Central memory CD8-positive, alpha-beta T cell (primary cell): Measurements from ENCODE around the gene INO80.
A peak's percentile ranks its signal among the peaks of the same experiment; 100 is the strongest.
"Not testable (repeated sequence)": the region's sequence is repeated elsewhere in the genome, so short reads cannot be mapped to it uniquely, and the experiment has no call there.

ENCODE experiments used
- ATAC-seq: fragments of 150-1000 bp; cut with Tn5 transposase; replicated peaks from 2 replicates; pipeline ENCODE4 v1.10.0; 2022; ENCODE audit warnings: mild to moderate bottlenecking, moderate FRiP score, moderate number of reproducible peaks; ENCODE audit not compliant: poor library complexity, severe bottlenecking; ENCODE audit errors: extremely low read depth
- DNase-seq, 2 donors: peaks; one replicate each; pipeline ENCODE4 v3.0.0; 2021; ENCODE audit warnings: low spot score in 2 of 2
- H3K27ac Mint-ChIP-seq: one replicate; pipeline ENCODE4 v1.8.0; 2022; ENCODE audit warnings: low read depth, mild to moderate bottlenecking, moderate library complexity, mixed read lengths
- H3K27me3 Mint-ChIP-seq: one replicate; pipeline ENCODE4 v1.8.0; 2022; ENCODE audit warnings: mixed read lengths
- H3K36me3 Mint-ChIP-seq: one replicate; pipeline ENCODE4 v1.8.0; 2022; ENCODE audit warnings: mild to moderate bottlenecking, moderate library complexity, mixed read lengths; ENCODE audit not compliant: insufficient read depth
- H3K4me1 Mint-ChIP-seq: one replicate; pipeline ENCODE4 v1.8.0; 2022; ENCODE audit warnings: mixed read lengths
- H3K4me3 Mint-ChIP-seq: one replicate; pipeline ENCODE4 v1.8.0; 2022; ENCODE audit warnings: mild to moderate bottlenecking, moderate library complexity, mixed read lengths
- H3K9me3 Mint-ChIP-seq: one replicate; pipeline ENCODE4 v1.8.0; 2022; ENCODE audit warnings: mixed read lengths

Gene INO80, protein sequence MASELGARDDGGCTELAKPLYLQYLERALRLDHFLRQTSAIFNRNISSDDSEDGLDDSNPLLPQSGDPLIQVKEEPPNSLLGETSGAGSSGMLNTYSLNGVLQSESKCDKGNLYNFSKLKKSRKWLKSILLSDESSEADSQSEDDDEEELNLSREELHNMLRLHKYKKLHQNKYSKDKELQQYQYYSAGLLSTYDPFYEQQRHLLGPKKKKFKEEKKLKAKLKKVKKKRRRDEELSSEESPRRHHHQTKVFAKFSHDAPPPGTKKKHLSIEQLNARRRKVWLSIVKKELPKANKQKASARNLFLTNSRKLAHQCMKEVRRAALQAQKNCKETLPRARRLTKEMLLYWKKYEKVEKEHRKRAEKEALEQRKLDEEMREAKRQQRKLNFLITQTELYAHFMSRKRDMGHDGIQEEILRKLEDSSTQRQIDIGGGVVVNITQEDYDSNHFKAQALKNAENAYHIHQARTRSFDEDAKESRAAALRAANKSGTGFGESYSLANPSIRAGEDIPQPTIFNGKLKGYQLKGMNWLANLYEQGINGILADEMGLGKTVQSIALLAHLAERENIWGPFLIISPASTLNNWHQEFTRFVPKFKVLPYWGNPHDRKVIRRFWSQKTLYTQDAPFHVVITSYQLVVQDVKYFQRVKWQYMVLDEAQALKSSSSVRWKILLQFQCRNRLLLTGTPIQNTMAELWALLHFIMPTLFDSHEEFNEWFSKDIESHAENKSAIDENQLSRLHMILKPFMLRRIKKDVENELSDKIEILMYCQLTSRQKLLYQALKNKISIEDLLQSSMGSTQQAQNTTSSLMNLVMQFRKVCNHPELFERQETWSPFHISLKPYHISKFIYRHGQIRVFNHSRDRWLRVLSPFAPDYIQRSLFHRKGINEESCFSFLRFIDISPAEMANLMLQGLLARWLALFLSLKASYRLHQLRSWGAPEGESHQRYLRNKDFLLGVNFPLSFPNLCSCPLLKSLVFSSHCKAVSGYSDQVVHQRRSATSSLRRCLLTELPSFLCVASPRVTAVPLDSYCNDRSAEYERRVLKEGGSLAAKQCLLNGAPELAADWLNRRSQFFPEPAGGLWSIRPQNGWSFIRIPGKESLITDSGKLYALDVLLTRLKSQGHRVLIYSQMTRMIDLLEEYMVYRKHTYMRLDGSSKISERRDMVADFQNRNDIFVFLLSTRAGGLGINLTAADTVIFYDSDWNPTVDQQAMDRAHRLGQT (N-terminal part only)

DNA sequence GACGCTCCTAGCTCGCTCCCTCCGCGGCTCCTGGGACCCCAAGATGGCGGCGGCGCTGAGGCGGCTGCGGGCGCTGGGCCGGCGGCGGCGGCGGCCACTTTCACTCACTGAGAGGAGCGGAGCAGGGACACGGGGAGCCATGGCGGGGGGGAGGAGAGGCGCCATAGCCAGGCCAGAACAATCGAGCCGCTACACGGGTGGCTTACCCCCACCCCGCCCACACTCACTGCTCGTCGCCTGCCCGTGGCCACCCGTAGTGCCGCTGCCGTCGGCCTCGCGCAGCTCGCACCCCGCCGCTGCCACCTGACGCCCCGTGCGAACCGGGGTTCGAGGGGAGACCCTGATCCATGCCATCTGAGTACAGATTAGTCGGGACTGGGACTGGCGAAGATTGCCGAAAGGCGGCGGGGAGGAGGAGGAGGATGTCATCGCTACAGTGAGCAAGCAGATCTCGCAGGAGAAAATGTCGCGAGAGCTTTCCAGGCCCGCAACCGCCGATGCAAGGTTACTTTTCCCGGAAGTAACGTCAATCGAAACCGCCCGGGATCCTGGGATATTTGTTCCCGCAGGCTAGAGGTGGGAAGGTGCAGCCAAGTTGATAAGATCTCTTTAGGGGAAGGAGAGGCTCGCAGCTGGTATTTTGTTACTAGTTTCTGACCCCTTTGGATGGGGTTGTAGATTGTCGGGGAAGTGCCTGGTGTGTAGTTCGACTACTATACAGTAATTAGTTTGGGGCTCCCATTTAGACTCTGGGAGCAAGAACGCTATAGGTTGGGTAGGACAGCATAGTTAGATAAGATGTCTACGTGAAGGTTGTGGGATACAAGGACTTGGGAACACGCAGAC is at the start of gene INO80:
TSS of gene INO80 (minus strand) at position 165 of the 846 bp plus-strand sequence. CDS start 19,970 bp downstream, outside the sequence.
- ATAC-seq, result peak; percentile 78
- Mint-ChIP-seq H3K27me3 (no peaks in the 10 kb centered on the region), H3K36me3 (peaks cover 12% of the 10 kb centered on the region), H3K27ac (peak within 1 kb of the TSS; percentile 99), H3K4me1 (peaks cover 25% of the 10 kb centered on the region), H3K9me3 (no peaks in the 10 kb centered on the region), H3K4me3 (peak within 1 kb of the TSS; percentile 94)
- peak; percentile 92 to 93 for DNase-seq

DNA sequence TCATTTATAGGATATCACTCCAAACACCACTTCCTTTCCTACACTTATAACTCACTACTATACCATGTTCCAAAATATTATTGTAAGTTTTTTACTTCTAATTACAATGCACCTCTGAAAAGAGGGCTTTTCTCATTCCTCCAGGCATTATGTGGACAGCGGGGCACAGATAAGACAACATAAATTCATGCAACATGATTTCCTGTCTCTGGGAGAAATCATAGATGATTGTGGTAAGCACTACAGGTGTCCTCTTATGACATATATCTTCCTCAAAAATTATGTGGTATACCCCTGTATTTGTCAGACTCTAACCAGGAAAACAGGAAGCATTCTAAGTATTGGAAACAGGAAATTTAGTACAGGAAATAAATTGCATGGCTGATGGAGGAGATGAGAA is 45.7 kb upstream of the INO80 start:
- Mint-ChIP-seq H3K27me3 (peaks cover 27% of the 10 kb centered on the region), H3K36me3 (no peaks in the 10 kb centered on the region), H3K4me1 (peaks cover 6% of the 10 kb centered on the region), H3K9me3 (no peaks in the 10 kb centered on the region), H3K4me3 (no peak overlapping the region), H3K27ac (no peak overlapping the region)
- DNase-seq (no peak), ATAC-seq (no peak)

DNA sequence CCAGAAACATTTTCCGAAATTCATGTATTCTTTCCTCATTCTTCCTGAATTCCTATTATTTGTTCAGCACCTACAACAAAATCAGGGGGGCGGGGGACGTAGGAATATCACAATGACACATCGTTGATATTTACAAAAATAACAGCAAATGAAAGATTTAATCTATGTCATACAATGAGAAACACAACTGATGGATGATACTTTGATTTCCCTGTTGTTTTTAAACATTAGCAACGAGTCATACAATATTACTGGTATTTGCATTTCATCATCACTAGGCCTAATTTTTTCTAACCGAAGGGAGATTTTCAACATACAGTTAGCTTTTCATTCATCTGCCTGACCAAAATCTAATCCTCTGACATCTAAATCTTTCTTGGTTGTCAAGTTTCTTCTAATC is 45.3 kb upstream of the INO80 start:
- no peak overlapping the region for H3K27ac Mint-ChIP-seq
- H3K4me1 Mint-ChIP-seq, result peaks cover 6% of the 10 kb centered on the region
- ATAC-seq (no peak), DNase-seq (no peak)
- H3K36me3 Mint-ChIP-seq, result no peaks in the 10 kb centered on the region
- H3K9me3 Mint-ChIP-seq, result no peaks in the 10 kb centered on the region
- H3K27me3 Mint-ChIP-seq, result peaks cover 24% of the 10 kb centered on the region
- no peak overlapping the region for H3K4me3 Mint-ChIP-seq

DNA sequence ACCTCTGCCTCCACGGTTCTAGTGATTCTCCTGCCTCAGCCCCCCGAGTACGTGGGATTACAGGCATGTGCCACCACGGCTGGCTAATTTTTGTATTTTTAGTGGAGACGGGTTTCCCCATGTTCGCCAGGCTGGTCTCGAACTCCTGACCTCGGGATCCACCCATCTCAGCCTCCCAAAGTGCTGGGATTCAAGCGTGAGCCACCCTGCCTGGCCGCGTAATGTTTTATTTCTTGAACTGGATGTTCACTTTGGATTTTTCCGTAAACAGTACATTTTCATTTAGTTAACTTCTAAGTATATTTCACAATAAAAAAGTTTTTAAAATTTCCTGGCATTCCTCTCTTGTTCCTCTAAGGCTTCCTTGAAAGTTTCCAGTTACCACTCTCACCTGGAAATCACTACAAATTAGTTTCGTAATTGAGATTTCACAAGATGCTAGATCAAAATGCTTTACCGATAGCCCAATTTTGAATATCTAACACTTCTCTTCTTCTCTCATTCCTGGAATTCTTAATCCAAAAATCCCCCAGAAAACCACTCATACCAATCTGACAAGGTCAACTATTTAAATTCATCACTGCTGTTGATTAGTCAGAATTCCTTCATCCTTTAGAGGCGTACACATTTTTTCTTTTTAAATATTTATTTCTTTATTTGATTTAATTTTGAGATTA is 44.7 kb upstream of the INO80 start:
- Mint-ChIP-seq H3K4me1 (peaks cover 6% of the 10 kb centered on the region), H3K27me3 (peaks cover 18% of the 10 kb centered on the region), H3K4me3 (no peak overlapping the region), H3K36me3 (no peaks in the 10 kb centered on the region), H3K27ac (no peak overlapping the region), H3K9me3 (no peaks in the 10 kb centered on the region)
- no peak for DNase-seq
- no peak for ATAC-seq

DNA sequence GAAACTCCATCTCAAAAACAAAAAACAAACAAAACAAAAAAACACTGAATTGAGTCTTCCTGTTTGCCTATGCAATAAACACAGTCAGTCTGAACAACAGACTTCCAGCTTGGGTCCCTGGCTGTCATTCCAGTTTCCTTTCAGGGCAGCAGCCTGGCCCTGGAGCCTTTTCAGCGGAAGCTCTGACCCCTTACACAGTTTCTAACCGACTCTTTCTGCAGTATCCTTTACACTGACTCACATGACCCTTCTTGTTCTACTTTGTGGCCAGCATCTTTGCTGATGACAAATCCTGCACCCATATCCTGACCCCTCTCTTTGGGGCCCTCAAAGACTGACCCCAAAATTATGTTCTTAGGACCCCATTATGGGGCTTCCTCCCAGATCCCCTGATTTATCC is 38.3 kb upstream of the INO80 start:
- ATAC-seq (no peak), DNase-seq (no peak)
- Mint-ChIP-seq H3K27ac (no peak overlapping the region), H3K4me1 (no peaks in the 10 kb centered on the region), H3K9me3 (no peaks in the 10 kb centered on the region), H3K36me3 (no peaks in the 10 kb centered on the region), H3K27me3 (no peaks in the 10 kb centered on the region), H3K4me3 (no peak overlapping the region)

DNA sequence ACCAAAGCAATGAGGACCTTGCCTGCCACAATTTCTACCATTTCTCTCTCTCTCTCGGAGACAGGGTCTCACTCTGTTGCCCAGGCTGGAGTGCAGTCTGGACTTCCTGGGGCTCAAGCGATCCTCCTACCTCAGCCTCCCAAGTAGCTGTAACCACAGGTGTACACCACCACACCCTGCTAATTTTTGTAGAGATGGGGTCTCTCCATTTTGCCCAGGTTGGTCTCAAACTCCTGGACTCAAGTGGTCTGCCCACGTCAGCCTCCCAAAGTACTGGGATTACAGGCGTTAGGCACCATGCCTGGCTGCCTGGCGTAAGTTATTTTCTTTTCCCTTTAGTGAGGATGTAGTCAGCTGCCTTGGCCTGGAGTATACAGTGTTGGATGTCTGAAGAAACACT is 37.7 kb upstream of the INO80 start:
- Mint-ChIP-seq H3K9me3 (no peaks in the 10 kb centered on the region), H3K36me3 (no peaks in the 10 kb centered on the region), H3K4me1 (no peaks in the 10 kb centered on the region), H3K27ac (no peak overlapping the region), H3K4me3 (no peak overlapping the region), H3K27me3 (no peaks in the 10 kb centered on the region)
- DNase-seq (no peak), ATAC-seq (no peak)

DNA sequence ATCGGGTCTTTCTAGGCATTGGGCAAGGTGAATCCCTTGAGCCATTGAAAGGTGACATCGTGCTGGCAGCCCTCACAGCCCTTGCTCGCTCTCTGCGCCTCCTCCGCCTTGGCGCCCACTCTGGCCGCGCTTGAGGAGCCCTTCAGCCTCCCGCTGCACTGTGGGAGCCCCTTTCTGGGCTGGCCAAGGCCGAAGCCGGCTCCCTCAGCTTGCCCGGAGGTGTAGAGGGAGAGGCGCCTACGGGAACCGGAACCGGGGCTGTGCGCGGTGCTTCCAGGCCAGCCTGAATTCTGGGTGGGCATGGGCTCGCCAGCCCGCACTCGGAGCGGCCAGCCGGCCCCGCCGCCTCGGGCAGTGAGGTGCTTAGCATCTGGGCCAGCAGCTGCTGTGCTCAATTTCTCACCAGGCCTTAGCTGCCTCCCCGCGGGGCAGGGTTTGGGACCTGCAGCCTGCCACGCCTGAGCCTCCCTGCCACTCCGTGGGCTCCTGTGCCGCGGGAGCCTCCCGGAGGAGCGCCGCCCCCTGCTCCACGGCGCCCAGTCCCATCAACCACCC is 35.4 kb upstream of the INO80 start:
- no peak for DNase-seq
- H3K9me3 Mint-ChIP-seq, result no peaks in the 10 kb centered on the region
- no peak for ATAC-seq
- H3K27ac Mint-ChIP-seq, result no peak overlapping the region
- H3K4me3 Mint-ChIP-seq, result no peak overlapping the region
- no peaks in the 10 kb centered on the region for H3K4me1 Mint-ChIP-seq
- no peaks in the 10 kb centered on the region for H3K27me3 Mint-ChIP-seq
- H3K36me3 Mint-ChIP-seq, result no peaks in the 10 kb centered on the region

DNA sequence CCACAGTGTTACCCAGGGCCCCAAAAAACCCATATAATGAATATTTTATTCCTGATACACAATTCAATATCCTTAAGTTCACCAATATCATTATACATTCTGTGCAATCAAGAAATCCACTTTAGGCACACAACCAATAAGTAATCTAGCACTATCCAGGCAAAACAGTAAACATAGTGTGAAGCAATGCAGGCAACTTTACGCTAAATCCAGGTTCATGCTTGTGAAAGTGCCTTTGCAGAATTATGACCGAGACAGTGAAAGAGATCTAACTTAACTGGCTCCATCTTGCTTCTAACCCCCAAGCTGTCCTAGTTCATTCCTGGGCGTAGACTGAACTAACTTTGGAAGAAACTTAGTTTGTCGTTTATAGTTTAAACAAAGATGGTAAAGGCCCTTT is 34.2 kb upstream of the INO80 start:
- Mint-ChIP-seq H3K9me3 (no peaks in the 10 kb centered on the region), H3K27me3 (no peaks in the 10 kb centered on the region), H3K27ac (no peak overlapping the region), H3K4me1 (no peaks in the 10 kb centered on the region), H3K36me3 (peaks cover 1% of the 10 kb centered on the region), H3K4me3 (no peak overlapping the region)
- ATAC-seq, result no peak
- no peak for DNase-seq

DNA sequence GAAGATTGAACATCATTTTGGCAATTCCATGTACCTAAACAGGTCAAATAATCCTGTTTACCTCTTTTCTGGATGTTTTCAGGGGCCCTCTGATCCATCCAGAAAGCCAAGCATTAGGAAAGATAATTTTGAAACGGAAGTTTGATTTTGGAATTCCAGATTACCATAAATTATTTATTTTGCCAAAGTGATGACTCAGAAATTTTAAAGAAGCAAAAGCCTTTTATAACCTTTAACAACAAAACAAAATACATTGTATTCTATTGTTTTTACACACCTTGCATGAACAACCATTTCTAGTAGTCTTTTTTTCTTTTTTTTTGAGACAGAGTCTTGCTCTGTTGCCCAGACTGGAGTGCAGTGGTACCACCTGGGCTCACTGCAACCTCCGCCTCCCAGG is 32.0 kb upstream of the INO80 start:
- H3K27ac Mint-ChIP-seq, result no peak overlapping the region
- no peak overlapping the region for H3K4me3 Mint-ChIP-seq
- H3K27me3 Mint-ChIP-seq, result no peaks in the 10 kb centered on the region
- no peak for ATAC-seq
- H3K36me3 Mint-ChIP-seq, result peaks cover 1% of the 10 kb centered on the region
- no peaks in the 10 kb centered on the region for H3K9me3 Mint-ChIP-seq
- DNase-seq, result no peak
- H3K4me1 Mint-ChIP-seq, result no peaks in the 10 kb centered on the region

DNA sequence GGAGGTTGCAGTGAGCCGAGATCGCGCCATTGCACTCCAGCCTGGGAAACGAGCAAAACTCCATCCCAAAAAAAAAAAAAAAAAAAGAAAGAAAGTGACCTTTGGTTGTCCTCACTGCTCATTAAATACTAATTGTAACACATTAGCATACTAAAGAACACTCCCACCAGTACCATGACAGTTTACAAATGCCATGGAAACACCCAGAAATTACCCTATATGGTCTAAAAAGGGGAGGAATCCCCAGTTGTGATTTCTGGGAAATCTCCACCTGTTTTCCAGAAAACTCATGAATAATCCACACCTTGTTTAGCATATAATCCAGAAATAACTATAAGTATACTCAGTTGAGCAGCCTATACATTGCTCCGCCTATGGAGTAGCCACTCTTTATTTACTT is 23.5 kb upstream of the INO80 start:
- Mint-ChIP-seq H3K4me1 (no peaks in the 10 kb centered on the region), H3K36me3 (no peaks in the 10 kb centered on the region), H3K4me3 (no peak overlapping the region), H3K27ac (no peak overlapping the region), H3K27me3 (no peaks in the 10 kb centered on the region), H3K9me3 (no peaks in the 10 kb centered on the region)
- no peak for DNase-seq
- no peak for ATAC-seq

DNA sequence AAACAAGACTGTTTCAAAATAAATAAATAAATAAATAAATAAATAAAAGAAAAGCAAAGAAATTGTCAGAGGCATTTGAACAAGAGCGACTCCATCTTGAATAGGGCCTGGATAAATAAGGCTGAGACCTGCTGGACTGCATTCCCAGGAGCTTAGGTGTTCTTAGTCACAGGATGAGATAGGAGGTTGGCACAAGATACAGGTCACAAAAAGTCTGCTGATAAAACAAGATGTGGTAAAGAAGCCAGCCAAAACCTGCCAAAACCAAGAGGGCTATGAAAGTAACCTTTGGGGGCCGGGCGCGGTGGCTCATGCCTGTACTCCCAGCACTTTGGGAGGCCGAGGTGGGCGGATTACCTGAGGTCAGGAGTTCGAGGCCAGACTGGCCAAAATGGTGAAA is 23.0 kb upstream of the INO80 start:
- not testable (repeated sequence) for ATAC-seq, H3K27ac Mint-ChIP-seq, H3K9me3 Mint-ChIP-seq, H3K27me3 Mint-ChIP-seq, H3K4me3 Mint-ChIP-seq, H3K4me1 Mint-ChIP-seq, DNase-seq, H3K36me3 Mint-ChIP-seq
